IPS-20b (cell line): ENCODE results near the gene HECW1.
"Not testable (repeated sequence)": the region's sequence is repeated elsewhere in the genome, so short reads cannot be mapped to it uniquely, and the experiment has no call there.

Experiments used
- H3K27ac ChIP-seq: one replicate; pipeline ENCODE4 v1.5.1; 2013; ENCODE audit warnings: low read length
- H3K27me3 ChIP-seq: 2 replicates; pipeline ENCODE4 v1.6.1; 2013; ENCODE audit warnings: mild to moderate bottlenecking, low read length, inconsistent platforms; ENCODE audit not compliant: insufficient read depth
- H3K36me3 ChIP-seq: 2 replicates; pipeline ENCODE4 v1.6.1; 2013; ENCODE audit warnings: low read depth, mild to moderate bottlenecking, inconsistent platforms, low read length, moderate library complexity; ENCODE audit not compliant: insufficient read depth
- H3K4me1 ChIP-seq: 2 replicates; pipeline ENCODE4 v1.6.1; 2013; ENCODE audit warnings: mild to moderate bottlenecking, control low read depth, inconsistent platforms, low read length, moderate library complexity; ENCODE audit not compliant: insufficient read depth
- H3K4me3 ChIP-seq: 2 replicates; pipeline ENCODE4 v1.5.1; 2013; ENCODE audit warnings: mild to moderate bottlenecking, low read length, inconsistent platforms
- H3K9ac ChIP-seq: 2 replicates; pipeline ENCODE4 v1.6.1; 2013; ENCODE audit warnings: low read depth, mild to moderate bottlenecking, inconsistent platforms, low read length, moderate library complexity
- H3K9me3 ChIP-seq: 2 replicates; pipeline ENCODE4 v1.6.1; 2013; ENCODE audit warnings: mild to moderate bottlenecking, low read depth, low read length, inconsistent platforms; ENCODE audit not compliant: insufficient read depth

The HECW1 gene

GRCh38 chr7:43470110-43470509 lies 357.7 kb downstream of the HECW1 start:
- Histone ChIP-seq H3K36me3 (no peaks in the 10 kb centered on the region), H3K27ac (no peak overlapping the region), H3K9ac (no peak overlapping the region), H3K9me3 (no peaks in the 10 kb centered on the region), H3K4me3 (no peak overlapping the region), H3K27me3 (no peaks in the 10 kb centered on the region), H3K4me1 (peaks cover 5% of the 10 kb centered on the region; the same call in 1 of the 2 replicates)

DNA sequence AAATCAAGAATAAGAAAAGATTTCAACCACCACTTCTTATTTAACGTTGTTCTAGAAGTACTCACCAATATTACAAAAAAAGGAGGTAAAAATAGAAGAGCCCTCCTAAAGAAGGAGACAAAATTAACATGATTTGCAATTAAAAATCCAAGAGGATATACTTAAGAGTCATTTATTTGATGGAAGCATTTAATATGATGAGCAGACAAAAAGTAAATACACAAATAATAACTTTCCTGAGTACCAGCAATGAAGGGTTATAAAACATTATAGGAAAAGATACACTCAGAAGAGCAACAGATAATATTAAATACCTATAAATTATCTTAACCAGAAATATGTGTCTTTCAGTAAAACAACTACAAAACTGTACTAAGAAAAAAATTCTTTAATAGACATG lies 363.5 kb downstream of the HECW1 start:
- no peak overlapping the region for H3K9ac ChIP-seq
- H3K27ac ChIP-seq, result no peak overlapping the region
- H3K4me3 ChIP-seq, result no peak overlapping the region
- peaks cover 7% of the 10 kb centered on the region; the same call in 1 of the 2 replicates for H3K9me3 ChIP-seq
- H3K27me3 ChIP-seq, result no peaks in the 10 kb centered on the region
- H3K36me3 ChIP-seq, result no peaks in the 10 kb centered on the region
- H3K4me1 ChIP-seq, result peaks cover 5% of the 10 kb centered on the region; the same call in 1 of the 2 replicates

- no peaks in the 10 kb centered on the region for H3K27me3 ChIP-seq
- H3K9ac ChIP-seq, result no peak overlapping the region
Observed at GRCh38 chr7:43476896-43477295, 364.4 kb downstream of the HECW1 start.

GRCh38 chr7:43479042-43479441 lies 366.6 kb downstream of the HECW1 start:
- no peak overlapping the region for H3K27ac ChIP-seq
- peaks cover 7% of the 10 kb centered on the region; the same call in 1 of the 2 replicates for H3K9me3 ChIP-seq
- H3K9ac ChIP-seq, result no peak overlapping the region
- H3K4me3 ChIP-seq, result no peak overlapping the region
- no peaks in the 10 kb centered on the region for H3K27me3 ChIP-seq
- H3K36me3 ChIP-seq, result no peaks in the 10 kb centered on the region
- H3K4me1 ChIP-seq, result no peaks in the 10 kb centered on the region

More at GRCh38 chr7:43476896-43477295, 364.4 kb downstream of the HECW1 start:
- no peak overlapping the region for H3K4me3 ChIP-seq
- peaks cover 5% of the 10 kb centered on the region; the same call in 1 of the 2 replicates for H3K4me1 ChIP-seq
- peaks cover 7% of the 10 kb centered on the region; the same call in 1 of the 2 replicates for H3K9me3 ChIP-seq
- no peaks in the 10 kb centered on the region for H3K36me3 ChIP-seq
- H3K27ac ChIP-seq, result no peak overlapping the region

DNA sequence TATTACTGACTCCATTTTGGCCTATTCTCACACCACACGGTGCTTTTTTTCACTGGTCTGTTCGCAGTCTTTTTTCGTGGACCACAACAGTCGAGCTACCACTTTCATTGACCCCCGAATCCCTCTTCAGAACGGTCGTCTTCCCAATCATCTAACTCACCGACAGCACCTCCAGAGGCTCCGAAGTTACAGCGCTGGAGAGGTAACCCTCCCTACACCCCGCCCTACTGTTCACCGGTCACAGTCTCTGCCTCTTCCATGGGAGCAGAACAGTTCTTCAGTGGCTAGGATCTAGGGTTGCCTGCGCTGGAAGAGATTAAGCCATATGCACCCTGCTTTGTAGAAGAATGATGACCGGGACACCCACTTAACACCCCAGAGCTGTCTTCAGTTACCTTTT lies 367.1 kb downstream of the HECW1 start:
- H3K4me3 ChIP-seq, result no peak overlapping the region
- H3K27me3 ChIP-seq, result no peaks in the 10 kb centered on the region
- no peak overlapping the region for H3K9ac ChIP-seq
- H3K27ac ChIP-seq, result no peak overlapping the region
- no peaks in the 10 kb centered on the region for H3K36me3 ChIP-seq
- H3K4me1 ChIP-seq, result no peaks in the 10 kb centered on the region
- H3K9me3 ChIP-seq, result peaks cover 7% of the 10 kb centered on the region; the same call in 1 of the 2 replicates

DNA sequence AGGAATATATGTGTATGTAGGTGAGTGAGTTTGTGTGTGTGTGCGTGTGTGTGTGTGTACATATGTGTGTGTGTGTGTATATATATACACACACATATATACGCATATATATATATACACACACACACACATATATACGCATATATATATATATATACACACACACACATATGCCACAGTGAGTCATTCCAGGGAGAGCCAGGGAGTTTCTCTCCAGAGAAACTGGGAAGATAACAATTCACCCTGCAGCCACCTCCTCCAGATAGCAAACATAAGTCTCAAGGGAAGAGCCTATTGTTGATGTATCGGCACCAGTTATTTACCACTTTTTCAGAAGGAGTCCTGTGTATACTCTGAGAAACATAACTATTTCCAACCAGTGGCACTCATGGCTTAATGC lies 368.1 kb downstream of the HECW1 start:
- peaks cover 7% of the 10 kb centered on the region; the same call in 1 of the 2 replicates for H3K9me3 ChIP-seq
- H3K4me3 ChIP-seq, result no peak overlapping the region
- no peak overlapping the region for H3K27ac ChIP-seq
- no peaks in the 10 kb centered on the region for H3K4me1 ChIP-seq
- no peaks in the 10 kb centered on the region for H3K36me3 ChIP-seq
- H3K27me3 ChIP-seq, result no peaks in the 10 kb centered on the region
- H3K9ac ChIP-seq, result no peak overlapping the region

GRCh38 chr7:43481902-43482678 lies 369.6 kb downstream of the HECW1 start:
- H3K36me3 ChIP-seq, result no peaks in the 10 kb centered on the region
- H3K9me3 ChIP-seq, result peaks cover 7% of the 10 kb centered on the region; the same call in 1 of the 2 replicates
- no peaks in the 10 kb centered on the region for H3K27me3 ChIP-seq
- H3K9ac ChIP-seq, result no peak overlapping the region
- H3K4me1 ChIP-seq, result no peaks in the 10 kb centered on the region
- no peak overlapping the region for H3K4me3 ChIP-seq
- H3K27ac ChIP-seq, result no peak overlapping the region

DNA sequence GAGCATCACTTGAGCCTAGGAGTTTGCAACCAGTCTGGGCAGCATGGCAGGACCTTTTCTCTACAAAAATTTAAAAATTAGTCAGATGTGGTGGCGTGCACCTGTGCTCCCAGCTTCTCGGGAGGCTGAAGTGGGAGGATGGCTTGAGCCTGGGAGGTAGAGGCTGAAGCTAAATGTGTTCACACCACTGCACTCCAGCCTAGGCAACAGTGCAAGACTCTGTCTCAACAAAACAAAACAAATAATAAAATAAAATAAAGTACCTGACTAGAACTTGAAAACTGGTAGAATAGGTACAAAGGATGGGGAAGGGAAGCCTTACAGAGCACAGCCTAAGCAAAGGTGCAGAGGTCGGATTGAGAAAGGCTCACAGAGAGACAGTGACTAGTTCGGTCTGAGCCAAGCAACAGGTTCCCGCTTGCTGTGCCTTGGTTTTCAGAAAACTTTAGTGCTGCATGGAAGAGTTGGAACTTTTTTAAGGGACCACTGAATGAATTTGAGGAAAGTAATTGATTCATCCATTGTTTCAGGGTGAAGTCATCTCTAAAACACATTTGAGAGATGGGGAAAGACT lies 370.3 kb downstream of the HECW1 start:
- no peak overlapping the region for H3K4me3 ChIP-seq
- H3K27ac ChIP-seq, result no peak overlapping the region
- H3K9me3 ChIP-seq, result peaks cover 7% of the 10 kb centered on the region; the same call in 1 of the 2 replicates

DNA sequence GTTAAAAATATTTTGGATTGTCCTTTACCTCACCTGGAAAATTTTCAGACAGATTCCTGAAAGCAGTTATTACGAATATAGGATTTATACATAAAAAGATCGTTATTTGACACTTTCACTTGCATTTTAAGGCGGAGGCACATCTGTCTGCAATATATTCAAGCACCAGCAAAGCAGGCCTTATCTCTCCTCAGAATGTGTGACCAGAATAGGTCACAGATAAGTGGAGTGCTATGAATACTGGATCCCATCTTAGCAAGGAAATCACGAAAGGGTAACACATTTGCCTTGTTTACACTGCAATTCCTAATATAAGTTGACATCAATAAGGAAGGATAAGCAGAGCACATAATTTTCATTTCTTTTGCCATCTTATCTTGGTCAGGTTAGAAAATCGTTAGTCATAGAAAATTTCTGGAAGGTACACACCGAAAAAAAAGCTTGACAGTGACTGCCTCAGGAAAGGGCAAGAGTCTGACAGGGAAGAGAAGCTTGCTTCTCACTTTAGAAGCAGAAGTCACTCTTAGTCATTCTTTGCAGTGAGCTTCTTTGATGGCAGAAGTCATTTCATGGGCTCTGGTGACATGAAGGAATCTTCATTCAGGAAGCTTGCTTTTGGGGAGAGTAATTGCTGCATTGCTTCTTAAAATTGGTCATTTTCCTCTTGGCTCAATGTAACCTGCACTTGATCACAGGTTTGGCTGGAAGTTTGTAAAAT lies 372.4 kb downstream of the HECW1 start:
- no peak overlapping the region for H3K9ac ChIP-seq
- no peak overlapping the region for H3K4me3 ChIP-seq
- no peaks in the 10 kb centered on the region for H3K4me1 ChIP-seq
- H3K9me3 ChIP-seq, result no peaks in the 10 kb centered on the region
- H3K27me3 ChIP-seq, result no peaks in the 10 kb centered on the region
- no peak overlapping the region for H3K27ac ChIP-seq
- H3K36me3 ChIP-seq, result no peaks in the 10 kb centered on the region

More for the DNA sequence above, 370.3 kb downstream of the HECW1 start:
- no peaks in the 10 kb centered on the region for H3K36me3 ChIP-seq
- no peak overlapping the region for H3K9ac ChIP-seq
- H3K27me3 ChIP-seq, result no peaks in the 10 kb centered on the region
- H3K4me1 ChIP-seq, result no peaks in the 10 kb centered on the region

- no peak overlapping the region for H3K4me3 ChIP-seq
- no peaks in the 10 kb centered on the region for H3K9me3 ChIP-seq
- no peaks in the 10 kb centered on the region for H3K27me3 ChIP-seq
- H3K4me1 ChIP-seq, result no peaks in the 10 kb centered on the region
- no peaks in the 10 kb centered on the region for H3K36me3 ChIP-seq
- no peak overlapping the region for H3K27ac ChIP-seq
- no peak overlapping the region for H3K9ac ChIP-seq
Observed at GRCh38 chr7:43485580-43485979, 373.1 kb downstream of the HECW1 start.

GRCh38 chr7:43486008-43486407 lies 373.6 kb downstream of the HECW1 start:
- not testable (repeated sequence) for H3K9me3 ChIP-seq, H3K9ac ChIP-seq, H3K27ac ChIP-seq, H3K27me3 ChIP-seq, H3K4me1 ChIP-seq, H3K36me3 ChIP-seq, H3K4me3 ChIP-seq
